GM06990 (cell line): ENCODE measurements around the gene FBXL3.

ENCODE experiments used
- DNase-seq: peaks from one replicate; pipeline ENCODE4 v3.0.0-alpha.2; 2011; ENCODE audit not compliant: insufficient read length; ENCODE audit errors: extremely low read depth
- H3K27me3 ChIP-seq: replicated peaks from 2 replicates; pipeline ENCODE4 v1.6.0; 2011; ENCODE audit warnings: low read length; ENCODE audit not compliant: control insufficient read depth, insufficient read depth
- H3K36me3 ChIP-seq: 2 replicates; pipeline ENCODE4 v1.5.1; 2011; ENCODE audit warnings: low read length; ENCODE audit not compliant: control insufficient read depth, insufficient read depth
- H3K4me3 ChIP-seq: replicated peaks from 2 replicates; pipeline ENCODE4 v1.5.1; 2011; ENCODE audit warnings: low read depth, mild to moderate bottlenecking, control low read depth, low read length
- TF ChIP-seq, protein P1 (sequence below): IDR thresholded peaks from 2 replicates; pipeline ENCODE4 v1.5.1; 2011; ENCODE audit warnings: low read length, control low read depth, mild to moderate bottlenecking, inconsistent platforms; ENCODE audit not compliant: insufficient read depth, poor library complexity, severe bottlenecking

FBXL3 gene

DNA sequence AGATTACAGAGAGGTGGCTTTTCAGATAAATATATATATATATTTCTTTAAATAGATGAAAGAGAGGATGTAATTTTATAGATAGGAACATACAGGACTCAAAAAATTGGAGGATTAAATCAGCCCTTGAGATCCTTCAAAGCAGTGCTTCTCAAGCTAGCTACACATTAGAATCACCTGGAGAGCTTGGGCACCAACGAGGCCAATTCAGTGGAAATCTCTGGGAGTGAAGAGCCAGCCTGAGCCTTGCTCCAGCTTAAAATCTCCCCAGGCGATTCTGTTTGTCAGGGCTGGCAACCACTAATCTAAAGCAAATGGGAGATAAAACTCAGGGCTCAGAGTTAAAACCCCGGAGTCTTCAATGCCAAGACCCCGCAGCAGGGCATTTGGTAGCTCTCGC, 50.0 kb downstream of the FBXL3 start:
- no peak overlapping the region for H3K4me3 ChIP-seq
- TF ChIP-seq, protein P1, sequence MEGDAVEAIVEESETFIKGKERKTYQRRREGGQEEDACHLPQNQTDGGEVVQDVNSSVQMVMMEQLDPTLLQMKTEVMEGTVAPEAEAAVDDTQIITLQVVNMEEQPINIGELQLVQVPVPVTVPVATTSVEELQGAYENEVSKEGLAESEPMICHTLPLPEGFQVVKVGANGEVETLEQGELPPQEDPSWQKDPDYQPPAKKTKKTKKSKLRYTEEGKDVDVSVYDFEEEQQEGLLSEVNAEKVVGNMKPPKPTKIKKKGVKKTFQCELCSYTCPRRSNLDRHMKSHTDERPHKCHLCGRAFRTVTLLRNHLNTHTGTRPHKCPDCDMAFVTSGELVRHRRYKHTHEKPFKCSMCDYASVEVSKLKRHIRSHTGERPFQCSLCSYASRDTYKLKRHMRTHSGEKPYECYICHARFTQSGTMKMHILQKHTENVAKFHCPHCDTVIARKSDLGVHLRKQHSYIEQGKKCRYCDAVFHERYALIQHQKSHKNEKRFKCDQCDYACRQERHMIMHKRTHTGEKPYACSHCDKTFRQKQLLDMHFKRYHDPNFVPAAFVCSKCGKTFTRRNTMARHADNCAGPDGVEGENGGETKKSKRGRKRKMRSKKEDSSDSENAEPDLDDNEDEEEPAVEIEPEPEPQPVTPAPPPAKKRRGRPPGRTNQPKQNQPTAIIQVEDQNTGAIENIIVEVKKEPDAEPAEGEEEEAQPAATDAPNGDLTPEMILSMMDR: no peak
- DNase-seq: no peak
- no peaks in the 10 kb centered on the region for H3K36me3 ChIP-seq
- no peaks in the 10 kb centered on the region; the same call in 1 of the 2 replicates for H3K27me3 ChIP-seq

DNA sequence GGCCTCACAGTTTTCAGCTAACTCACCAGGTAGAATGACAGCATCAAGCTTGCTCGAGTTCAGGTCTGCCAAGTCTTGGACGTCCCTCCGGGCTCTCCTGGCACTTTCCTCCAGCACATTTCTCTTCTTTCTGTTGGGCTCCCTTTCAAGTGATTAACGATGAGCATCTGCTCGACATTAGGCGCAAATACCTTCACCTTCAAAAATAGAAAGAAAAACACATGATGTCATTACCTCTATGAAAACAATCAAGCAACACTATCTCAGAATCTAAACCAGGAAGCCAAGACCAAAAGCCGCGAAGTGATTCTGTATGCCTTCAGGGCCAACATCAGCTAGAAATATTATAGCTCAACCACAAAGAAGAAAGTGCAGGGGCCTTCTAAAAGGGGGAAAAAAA, 50.5 kb downstream of the FBXL3 start:
- Histone ChIP-seq H3K4me3 (no peak overlapping the region), H3K27me3 (no peaks in the 10 kb centered on the region; the same call in 1 of the 2 replicates), H3K36me3 (no peaks in the 10 kb centered on the region)
- TF ChIP-seq, protein P1: no peak
- DNase-seq: no peak

DNA sequence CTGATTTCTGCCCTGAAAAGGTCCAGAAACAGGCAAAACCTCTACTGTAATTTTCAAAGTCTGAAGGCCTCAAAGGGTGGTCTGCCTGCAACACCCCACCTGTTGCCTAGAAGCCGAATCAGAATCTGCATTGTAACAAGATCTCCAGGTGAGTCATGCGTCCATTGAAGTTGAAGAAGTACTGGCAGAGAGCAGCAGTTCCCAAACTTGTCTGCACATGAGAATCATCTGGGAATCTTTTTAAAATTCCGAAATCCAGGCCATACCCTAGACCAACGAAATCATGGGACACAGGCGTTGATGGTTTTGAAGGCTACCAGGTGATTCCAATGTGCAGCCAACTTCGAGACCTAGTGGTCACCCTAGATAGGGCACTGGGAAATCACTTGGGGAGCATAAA, 51.1 kb downstream of the FBXL3 start:
- TF ChIP-seq, protein P1: no peak
- DNase-seq: no peak
- Histone ChIP-seq H3K36me3 (no peaks in the 10 kb centered on the region), H3K4me3 (no peak overlapping the region), H3K27me3 (no peaks in the 10 kb centered on the region; the same call in 1 of the 2 replicates)

DNA sequence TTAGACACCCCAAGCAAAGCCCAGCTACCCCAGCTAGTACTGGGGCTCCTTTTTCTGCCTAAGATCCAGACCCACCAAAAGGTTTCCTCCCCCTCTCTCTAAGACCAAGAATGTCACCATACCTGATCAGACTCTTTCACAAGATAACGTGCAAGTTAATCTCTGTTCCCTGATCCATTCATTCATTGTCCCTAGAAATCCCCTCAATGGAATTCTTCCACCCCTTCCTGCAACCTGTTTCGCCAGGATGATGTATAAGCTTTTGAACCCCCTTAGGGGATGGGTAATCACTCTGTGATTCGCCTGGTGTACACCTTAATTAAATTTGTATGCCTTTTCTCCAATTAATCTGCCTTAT, 52.4 kb downstream of the FBXL3 start:
- no peaks in the 10 kb centered on the region for H3K36me3 ChIP-seq
- no peak overlapping the region for H3K4me3 ChIP-seq
- TF ChIP-seq, protein P1: no peak
- no peaks in the 10 kb centered on the region; the same call in 1 of the 2 replicates for H3K27me3 ChIP-seq
- DNase-seq: no peak

DNA sequence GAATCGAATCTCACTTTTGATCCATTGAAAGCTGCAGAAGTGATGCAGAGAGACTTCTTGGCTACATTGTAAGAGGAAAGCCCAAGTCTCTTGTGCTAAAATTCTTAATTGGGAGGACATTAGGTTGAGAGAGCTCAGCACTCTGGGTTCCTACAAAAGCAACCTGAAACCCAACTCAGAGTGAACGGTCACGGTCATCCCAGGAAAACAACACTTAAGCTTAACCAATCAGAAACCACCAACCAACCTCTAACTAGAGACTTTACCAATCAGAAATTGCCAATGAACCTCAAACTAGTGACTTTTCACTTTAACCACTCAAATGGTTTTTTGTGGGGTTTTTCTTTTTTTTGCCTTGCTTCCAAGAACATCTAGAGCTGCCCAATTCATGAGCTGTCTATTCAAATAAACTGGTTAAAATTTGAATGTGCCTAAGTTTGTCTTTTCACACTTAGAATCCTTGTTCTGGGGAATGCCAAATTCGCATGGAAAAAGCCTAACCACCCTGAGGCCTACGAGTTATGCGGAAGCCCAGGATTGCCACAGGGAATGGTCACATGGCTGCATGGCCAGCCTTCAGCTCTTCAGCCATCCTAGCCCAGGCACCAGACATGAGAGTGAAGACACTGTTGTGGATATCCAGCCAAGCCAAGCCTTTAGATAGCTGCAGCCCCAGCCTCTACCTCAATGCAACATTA, 52.9 kb downstream of the FBXL3 start:
- DNase-seq: no peak
- TF ChIP-seq, protein P1: no peak
- no peak overlapping the region for H3K4me3 ChIP-seq
- no peaks in the 10 kb centered on the region; the same call in 1 of the 2 replicates for H3K27me3 ChIP-seq
- no peaks in the 10 kb centered on the region for H3K36me3 ChIP-seq
